ENCODE results near the gene HK2. TPM values are rescaled to one million over a fixed set of nuclear protein-coding genes. Genes with fewer than 3 reads are reported as not detected.
A peak's percentile ranks its signal among the peaks of the same experiment; 100 is the strongest.
"Not testable (repeated sequence)": the region's sequence is repeated elsewhere in the genome, so short reads cannot be mapped to it uniquely, and the experiment has no call there.

HK2 gene
- total RNA-seq, 4 donors from 2014 or later: 9.3 to 24.4 (median 15.1) TPM

DNA sequence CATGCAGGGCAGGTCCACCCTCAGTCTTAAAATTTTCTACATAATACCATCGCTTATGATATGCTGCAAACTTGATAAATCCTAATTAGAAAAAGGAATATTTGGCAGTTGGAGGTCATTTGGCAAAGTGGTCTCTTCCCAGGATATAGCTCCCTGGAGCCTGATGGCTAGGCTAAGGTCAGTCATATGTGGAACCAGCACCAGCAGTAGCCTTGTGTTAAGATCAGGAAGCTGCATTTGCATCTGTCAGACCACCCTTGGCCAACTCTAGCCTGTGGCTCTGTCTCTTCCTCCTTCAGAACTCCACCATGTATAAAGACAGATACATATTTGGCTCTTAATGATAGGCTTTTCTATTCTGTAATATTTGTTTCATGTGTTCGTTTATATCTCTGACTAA is 5.4 kb upstream of the HK2 start:
- no peaks in the 10 kb centered on the region for H3K4me1 ChIP-seq
- WGBS: 71% methylated on average over 2 of the region's 2 CpGs
- H3K36me3 ChIP-seq: no peaks in the 10 kb centered on the region
- H3K9me3 ChIP-seq: no peaks in the 10 kb centered on the region
- no peak overlapping the region for H3K4me3 ChIP-seq
- no peak overlapping the region for H3K27ac ChIP-seq
- TF ChIP-seq, protein P1, sequence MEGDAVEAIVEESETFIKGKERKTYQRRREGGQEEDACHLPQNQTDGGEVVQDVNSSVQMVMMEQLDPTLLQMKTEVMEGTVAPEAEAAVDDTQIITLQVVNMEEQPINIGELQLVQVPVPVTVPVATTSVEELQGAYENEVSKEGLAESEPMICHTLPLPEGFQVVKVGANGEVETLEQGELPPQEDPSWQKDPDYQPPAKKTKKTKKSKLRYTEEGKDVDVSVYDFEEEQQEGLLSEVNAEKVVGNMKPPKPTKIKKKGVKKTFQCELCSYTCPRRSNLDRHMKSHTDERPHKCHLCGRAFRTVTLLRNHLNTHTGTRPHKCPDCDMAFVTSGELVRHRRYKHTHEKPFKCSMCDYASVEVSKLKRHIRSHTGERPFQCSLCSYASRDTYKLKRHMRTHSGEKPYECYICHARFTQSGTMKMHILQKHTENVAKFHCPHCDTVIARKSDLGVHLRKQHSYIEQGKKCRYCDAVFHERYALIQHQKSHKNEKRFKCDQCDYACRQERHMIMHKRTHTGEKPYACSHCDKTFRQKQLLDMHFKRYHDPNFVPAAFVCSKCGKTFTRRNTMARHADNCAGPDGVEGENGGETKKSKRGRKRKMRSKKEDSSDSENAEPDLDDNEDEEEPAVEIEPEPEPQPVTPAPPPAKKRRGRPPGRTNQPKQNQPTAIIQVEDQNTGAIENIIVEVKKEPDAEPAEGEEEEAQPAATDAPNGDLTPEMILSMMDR (IDR thresholded peaks at IDR 0.05): no peak
- no peak for TF ChIP-seq EP300 (IDR thresholded peaks at IDR 0.05)
- no peak for TF ChIP-seq POLR2AphosphoS5 (IDR thresholded peaks at IDR 0.05)
- TF ChIP-seq POLR2A (IDR thresholded peaks at IDR 0.05): no peak
- DNase-seq (ENCODE audit: low spot score in 2 of 2): no peak
- no peaks in the 10 kb centered on the region for H3K27me3 ChIP-seq

DNA sequence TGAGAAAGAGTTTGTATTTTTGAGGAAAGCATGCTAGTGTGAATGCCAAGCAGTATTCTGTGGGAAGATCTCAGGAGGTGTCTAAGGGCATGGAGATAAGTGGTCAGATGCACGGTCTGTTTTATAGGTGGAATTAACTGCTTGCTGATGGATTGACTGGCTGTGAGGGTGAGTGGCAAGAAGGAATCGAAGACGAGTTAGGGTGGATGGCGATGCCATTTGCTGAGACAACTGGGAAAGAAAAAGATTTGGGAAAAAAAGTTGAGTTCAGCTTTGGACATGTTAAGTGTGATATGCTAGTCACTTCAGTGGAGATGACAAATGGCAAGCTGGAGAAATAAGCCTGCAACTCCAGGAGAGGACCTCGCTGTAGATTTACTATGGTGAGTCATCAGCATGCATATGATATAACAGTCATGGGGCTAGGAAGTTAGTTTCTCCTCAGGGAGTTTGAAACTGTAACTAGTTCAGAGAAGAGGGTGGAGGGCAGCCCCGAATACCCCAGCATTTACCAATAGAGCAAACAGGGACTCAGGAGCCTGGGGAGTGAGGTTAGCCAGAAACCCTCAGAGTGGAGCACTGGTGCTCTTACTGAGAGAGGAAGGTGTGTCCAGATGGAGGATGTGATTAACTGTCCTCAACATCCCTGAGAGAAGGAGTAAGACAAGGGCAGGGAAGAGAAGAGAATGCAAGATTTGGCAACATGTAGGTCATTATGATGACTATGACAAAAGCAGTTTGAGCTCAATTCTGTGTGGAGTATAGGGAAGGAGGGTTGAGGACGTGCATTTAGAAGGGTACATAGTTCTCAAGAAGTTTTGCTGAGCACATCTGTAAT is 2.0 kb upstream of the HK2 start:
- 78% methylated on average over 7 of the region's 7 CpGs for WGBS
- TF ChIP-seq POLR2A (IDR thresholded peaks at IDR 0.05): no peak
- TF ChIP-seq POLR2AphosphoS5 (IDR thresholded peaks at IDR 0.05): no peak
- no peak for TF ChIP-seq EP300 (IDR thresholded peaks at IDR 0.05)
- TF ChIP-seq, protein P1 (IDR thresholded peaks at IDR 0.05): no peak
- Histone ChIP-seq H3K27ac (no peak overlapping the region), H3K36me3 (no peaks in the 10 kb centered on the region), H3K27me3 (no peaks in the 10 kb centered on the region), H3K4me1 (peaks cover 22% of the 10 kb centered on the region), H3K9me3 (no peaks in the 10 kb centered on the region), H3K4me3 (no peak overlapping the region)
- no peak for DNase-seq (ENCODE audit: low spot score in 2 of 2)

DNA sequence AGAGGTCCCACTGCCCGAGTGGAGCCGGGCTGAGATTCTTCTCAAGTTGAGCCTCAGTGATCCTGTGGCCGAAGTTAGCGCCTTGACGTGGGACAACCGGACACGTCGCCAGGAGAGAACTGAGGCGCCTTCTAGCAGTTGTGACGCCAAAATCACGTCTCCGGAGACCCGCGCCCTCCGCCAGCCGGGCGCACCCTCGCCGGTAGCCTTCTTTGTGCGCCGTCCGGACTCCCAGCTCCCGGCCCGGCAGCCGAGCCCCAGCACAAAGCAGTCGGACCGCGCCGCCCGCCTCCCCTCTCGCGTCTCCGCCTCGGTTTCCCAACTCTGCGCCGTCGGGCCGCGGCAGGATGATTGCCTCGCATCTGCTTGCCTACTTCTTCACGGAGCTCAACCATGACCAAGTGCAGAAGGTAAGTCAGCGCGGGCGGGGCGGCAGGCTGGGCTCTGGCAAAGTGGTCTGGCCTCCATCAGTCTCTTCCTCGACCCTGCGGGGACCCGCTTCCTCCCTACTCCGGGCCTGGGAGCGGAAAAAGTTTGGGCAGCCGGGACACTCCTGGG is 386 bp downstream of the HK2 start:
- H3K27ac ChIP-seq: peak overlapping the region; percentile 71
- not testable (repeated sequence) for H3K9me3 ChIP-seq, H3K36me3 ChIP-seq, H3K27me3 ChIP-seq
- H3K4me3 ChIP-seq: peak overlapping the region; percentile 60
- 0% methylated on average over 2 of the region's 51 CpGs for WGBS
- peaks cover 24% of the 10 kb centered on the region for H3K4me1 ChIP-seq
- peak; percentile 70 to 83 for DNase-seq (ENCODE audit: low spot score in 2 of 2)

DNA sequence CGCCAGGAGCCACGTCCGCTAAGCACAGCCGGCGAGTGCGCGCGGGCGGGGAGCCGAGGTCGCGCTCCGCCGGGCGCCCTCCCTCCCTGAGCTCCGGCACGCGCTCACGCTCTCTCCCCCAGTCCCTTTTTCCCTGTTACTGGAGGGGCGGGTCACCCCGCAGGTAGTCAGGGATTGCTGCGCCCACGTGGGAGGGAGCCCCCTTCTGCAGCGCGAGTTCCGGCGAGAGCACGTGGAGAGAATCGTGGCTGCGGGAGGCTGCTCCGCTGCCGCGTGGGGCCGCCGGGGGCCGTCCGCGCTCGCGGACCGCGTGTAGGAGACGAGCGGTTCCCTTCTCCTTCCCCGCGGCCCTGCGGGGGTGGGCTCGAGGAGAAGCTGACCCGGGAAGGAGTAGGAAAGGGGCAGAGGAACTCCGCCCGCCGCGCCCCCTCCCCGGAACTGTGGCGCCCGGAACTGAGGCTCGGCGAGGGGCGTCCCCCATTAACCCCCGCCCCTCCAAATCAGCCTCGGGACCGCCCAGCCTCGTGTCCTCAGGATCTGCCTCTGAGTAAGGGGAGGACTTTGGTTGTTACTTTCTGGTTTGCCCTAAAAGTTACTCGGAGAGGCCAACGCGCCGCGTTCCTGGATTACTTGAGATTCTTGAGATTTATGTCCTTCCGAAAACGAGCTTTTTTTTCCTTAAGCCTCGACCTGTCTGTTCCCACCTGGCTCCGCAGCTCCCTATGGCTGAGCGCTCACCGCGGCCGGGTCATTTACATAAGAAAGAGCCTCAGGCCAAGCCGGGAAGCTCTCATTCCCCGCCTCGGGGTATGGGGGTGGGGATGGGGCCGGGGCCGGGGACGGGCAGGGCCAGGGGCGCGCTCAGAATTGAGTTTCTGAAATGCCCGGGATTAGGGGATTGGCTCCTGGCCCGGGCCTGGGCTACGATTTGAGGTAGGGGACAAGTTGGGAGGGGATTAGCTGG is 1.1 kb downstream of the HK2 start:
- H3K36me3 ChIP-seq: no peaks in the 10 kb centered on the region
- H3K27ac ChIP-seq: peak overlapping the region; percentile 71
- peak in 1 of 2 donors; percentile 67 for DNase-seq (ENCODE audit: low spot score in 2 of 2)
- no peaks in the 10 kb centered on the region for H3K9me3 ChIP-seq
- peaks cover 24% of the 10 kb centered on the region for H3K4me1 ChIP-seq
- H3K27me3 ChIP-seq: no peaks in the 10 kb centered on the region
- WGBS: 2% methylated on average over 36 of the region's 87 CpGs
- TF ChIP-seq, protein P1 (IDR thresholded peaks at IDR 0.05): no peak
- TF ChIP-seq POLR2AphosphoS5 (IDR thresholded peaks at IDR 0.05) (no peak), EP300 (IDR thresholded peaks at IDR 0.05) (no peak), POLR2A (IDR thresholded peaks at IDR 0.05) (no peak)
- H3K4me3 ChIP-seq: peak overlapping the region; percentile 60

DNA sequence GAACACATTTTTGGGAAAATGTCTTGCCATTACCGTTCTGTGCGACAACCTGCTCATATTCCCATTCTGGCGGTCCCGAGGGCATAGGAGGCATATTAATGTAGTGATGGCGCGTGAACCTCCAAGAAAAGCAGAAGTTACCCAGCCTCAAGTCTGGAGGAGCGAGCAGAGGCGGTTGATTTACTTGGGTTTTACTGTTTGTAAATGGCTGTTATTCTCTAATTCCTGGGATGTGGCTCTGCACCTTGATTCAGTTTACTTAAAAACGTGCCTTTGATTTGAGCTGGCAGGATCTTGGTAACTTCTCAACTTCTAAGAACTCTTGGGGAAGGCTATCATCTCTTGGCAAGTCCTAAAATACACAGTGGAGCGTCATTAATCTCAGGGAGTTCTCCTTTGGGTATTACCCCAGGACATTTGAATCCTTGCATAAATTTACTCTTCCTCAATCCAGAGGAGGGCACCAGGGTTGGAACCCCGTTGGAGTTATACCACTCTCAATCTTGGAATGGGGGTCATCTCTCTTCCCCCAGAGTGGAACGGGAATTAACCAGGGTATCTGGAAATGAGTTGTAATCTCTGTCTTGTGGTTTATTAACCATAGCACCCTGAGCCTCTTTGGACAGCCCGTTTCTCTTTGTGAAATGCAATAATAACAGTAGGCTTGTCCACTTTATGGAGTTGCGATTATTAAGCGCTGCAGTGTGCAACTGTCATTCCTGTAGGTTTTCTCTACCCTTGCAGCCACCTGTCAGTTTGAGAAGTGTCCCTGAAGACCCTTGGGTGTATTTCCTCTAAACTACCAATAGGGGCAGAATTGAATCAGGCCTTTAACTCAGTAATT is 2.1 kb downstream of the HK2 start:
- 19% methylated on average over 14 of the region's 15 CpGs for WGBS
- DNase-seq (ENCODE audit: low spot score in 2 of 2): no peak
- Histone ChIP-seq H3K36me3 (no peaks in the 10 kb centered on the region), H3K9me3 (no peaks in the 10 kb centered on the region), H3K27ac (peak overlapping the region; percentile 71), H3K4me1 (peaks cover 24% of the 10 kb centered on the region), H3K4me3 (peak overlapping the region; percentile 60), H3K27me3 (no peaks in the 10 kb centered on the region)
- TF ChIP-seq EP300 (IDR thresholded peaks at IDR 0.05): no peak
- TF ChIP-seq, protein P1 (IDR thresholded peaks at IDR 0.05): peak; percentile 14 to 64
